ENCODE data around the gene NT5DC4. TPM values are rescaled to one million over a fixed set of nuclear protein-coding genes. Genes with fewer than 3 reads are reported as not detected.
"Not testable (repeated sequence)": the region's sequence is repeated elsewhere in the genome, so short reads cannot be mapped to it uniquely, and the experiment has no call there.

NT5DC4 gene
- polyA plus RNA-seq, 3 donors, result 0.18 to 1.4 (median 0.37) TPM

DNA sequence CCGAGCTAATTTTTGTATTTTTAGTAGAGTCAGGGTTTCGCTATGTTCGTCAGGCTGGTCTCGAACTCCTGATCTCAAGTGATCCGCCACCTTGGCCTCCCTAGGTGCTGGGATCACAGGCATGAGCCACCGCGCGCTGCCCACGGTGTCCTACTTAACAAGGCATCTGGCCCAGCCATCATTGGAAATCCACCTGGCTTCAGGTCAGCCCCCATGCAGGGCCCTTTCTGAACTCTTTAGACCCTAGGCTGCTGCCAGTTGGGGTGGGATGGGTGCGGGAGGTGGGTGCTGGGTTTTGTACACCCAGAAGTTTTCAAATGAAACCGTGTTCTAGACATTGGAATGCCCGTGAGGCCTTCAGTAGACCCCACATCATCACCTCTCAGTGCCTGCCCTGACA lies 26.6 kb upstream of the NT5DC4 start:
- DNase-seq (ENCODE audit: extremely low read depth in 1 of 11, low read depth in 9 of 11, low spot score in 4 of 11), result no peak

DNA sequence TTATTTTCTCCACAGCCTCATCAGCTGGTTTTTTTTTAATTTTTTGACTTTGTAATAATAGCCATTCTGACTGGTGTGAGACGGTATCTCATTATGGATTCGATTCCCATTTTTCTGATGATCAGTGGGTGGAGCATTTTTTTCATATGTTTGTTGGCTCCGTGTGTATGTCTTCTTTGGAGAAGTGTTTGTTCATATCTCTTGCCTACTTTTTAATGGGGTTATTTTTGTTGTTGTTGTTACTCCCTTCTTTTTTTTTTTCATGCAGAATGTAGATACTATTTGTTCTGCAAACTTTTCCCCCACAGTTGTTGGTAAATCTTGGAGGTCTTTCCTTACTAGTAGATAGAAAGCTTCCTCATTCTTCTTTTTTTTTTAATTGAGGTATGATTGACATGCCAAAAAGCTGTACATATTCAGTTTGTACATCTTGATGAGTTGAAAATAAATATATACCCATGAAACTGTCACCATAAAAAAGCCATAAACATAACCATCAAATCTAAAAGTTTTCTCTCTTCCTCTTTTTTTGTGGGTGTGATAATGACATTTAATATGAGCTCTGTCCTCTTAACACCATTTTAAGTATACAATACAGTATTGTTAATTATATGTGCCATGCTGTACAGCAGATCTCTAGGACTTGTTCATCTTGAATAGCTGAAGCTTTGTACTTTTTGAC lies 21.8 kb upstream of the NT5DC4 start:
- no peak for DNase-seq (ENCODE audit: extremely low read depth in 1 of 11, low read depth in 9 of 11, low spot score in 4 of 11)

DNA sequence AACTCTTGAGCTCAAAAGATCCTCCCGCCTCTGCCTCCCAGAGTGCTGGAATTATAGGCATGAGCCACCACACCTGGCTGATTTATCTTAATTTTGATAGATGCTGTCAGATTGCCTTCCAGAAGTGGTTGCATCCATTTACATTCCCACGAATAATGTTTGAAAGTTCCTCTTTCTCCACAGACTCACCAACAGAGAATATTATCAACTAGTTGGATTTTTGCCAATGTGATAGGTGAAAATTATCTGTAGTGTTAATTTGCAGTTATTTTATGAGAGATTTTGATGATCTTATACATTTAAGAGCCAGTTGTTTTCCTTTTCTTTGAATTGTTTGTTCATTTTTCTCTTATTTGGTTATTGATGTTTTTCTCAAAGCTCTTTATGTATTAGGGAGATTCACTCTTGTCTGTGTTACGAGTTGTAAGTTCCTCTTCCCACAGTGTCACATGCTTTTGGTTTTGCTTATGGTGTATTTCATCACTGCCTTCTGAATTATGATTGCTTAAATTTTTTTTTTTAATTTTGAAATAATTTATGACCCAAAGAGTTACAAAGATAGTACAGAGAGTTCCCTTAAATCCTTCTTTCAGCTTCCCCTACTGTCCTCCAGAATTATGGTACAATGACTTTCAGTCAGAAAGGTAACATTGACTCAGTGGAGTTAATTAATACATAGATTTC lies 20.7 kb upstream of the NT5DC4 start:
- DNase-seq (ENCODE audit: extremely low read depth in 1 of 11, low read depth in 9 of 11, low spot score in 4 of 11), result no peak

DNA sequence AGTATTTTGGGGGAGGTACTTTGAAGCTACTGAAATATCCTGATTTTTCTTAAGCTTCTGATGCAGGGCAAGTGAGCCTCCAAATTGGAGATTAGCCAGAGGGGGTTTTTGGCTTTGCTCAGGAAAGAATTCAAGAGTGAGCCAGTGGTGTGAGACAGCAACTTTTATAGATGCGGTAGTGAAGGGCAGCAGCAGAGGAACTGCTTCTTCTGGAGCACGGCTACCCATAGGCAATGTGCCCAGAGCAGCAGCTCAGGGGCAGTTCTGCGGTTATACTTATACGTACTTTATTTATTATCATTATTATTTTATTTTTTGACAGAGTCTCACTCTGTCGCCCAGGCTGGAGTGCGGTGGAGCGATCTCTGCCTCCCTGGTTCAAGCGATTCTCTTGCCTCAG lies 19.8 kb upstream of the NT5DC4 start:
- no peak for DNase-seq (ENCODE audit: extremely low read depth in 1 of 11, low read depth in 9 of 11, low spot score in 4 of 11)

DNA sequence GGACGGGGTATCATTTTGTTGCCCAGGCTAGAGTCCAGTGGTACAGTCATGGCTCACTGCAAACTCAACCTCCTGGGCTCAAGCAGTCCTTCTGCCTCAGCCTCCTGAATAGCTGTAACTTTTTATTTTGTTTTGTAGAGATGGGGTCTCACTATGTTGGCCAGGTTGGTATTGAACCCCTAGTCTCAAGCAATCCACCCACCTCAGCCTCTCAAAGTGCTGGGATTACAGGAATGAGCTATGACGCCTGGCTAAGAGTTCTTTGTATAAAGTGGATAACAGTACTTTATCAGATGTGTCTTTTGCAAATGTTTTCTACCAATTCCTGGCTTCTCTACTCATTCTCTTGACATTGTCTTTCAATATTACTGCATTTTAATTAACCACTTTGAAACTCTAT lies 17.1 kb upstream of the NT5DC4 start:
- DNase-seq (ENCODE audit: extremely low read depth in 1 of 11, low read depth in 9 of 11, low spot score in 4 of 11), result no peak

DNA sequence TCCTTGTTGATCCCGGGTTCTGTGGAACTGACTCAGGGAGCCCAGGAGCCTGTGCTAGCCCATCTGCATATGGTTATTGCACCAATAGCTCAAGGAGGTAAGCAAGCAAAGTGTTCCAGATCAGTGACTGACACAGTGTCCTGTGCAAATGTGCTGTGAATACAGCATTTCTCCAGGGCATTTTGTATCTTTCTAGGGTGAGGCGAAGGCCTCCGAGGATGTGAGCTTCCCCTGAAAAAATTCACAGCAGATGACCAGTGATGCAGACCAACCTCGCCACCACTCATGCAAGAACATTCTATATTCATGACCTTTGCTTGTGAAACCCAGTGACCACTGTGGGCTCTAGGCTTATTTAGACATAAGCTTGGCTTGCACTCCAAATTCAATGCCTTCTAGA lies 15.2 kb upstream of the NT5DC4 start:
- DNase-seq (ENCODE audit: extremely low read depth in 1 of 11, low read depth in 9 of 11, low spot score in 4 of 11), result no peak

DNA sequence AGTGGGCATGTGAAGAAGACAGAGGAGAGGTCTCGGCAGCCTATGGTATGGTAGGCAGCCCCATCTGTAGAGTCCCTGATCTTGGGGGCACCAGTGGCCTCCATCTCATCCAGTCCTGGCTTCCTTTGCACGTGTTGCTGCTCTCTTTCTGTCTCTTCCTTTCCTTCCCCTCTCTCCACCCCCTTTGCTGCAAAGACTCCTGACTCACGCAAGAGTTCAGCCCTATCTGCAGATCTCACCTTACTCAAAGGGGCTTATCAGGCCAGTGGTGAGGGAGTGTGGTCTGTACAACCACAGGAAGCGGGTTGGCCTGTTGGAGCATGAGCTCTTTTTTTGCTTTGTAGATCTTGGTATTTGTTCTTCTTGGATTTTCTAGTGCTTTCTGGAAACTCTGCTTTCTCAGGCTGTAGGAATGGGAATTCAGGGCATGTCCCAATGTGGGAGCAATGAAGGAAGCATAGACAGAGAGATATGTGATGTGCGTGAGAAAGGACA lies 14.6 kb upstream of the NT5DC4 start:
- no peak for DNase-seq (ENCODE audit: extremely low read depth in 1 of 11, low read depth in 9 of 11, low spot score in 4 of 11)

DNA sequence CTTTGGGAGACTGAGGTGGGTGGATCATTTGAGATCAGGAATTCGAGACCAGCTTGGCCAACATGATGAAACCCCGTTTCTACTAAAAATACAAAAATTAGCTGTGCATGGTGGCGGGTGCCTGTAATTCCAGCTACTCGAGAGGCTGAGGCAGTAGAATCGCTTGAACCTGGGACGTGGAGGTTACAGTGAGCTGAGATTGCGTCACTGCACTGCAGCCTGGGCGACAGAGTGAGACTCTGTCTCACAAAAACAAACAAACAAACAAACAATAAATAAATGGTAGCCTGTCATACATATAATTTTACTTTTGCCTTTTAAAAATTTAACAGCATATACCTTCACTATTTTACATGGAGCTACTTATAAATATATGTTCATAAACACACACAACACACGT lies 13.9 kb upstream of the NT5DC4 start:
- DNase-seq (ENCODE audit: extremely low read depth in 1 of 11, low read depth in 9 of 11, low spot score in 4 of 11), result not testable (repeated sequence)

DNA sequence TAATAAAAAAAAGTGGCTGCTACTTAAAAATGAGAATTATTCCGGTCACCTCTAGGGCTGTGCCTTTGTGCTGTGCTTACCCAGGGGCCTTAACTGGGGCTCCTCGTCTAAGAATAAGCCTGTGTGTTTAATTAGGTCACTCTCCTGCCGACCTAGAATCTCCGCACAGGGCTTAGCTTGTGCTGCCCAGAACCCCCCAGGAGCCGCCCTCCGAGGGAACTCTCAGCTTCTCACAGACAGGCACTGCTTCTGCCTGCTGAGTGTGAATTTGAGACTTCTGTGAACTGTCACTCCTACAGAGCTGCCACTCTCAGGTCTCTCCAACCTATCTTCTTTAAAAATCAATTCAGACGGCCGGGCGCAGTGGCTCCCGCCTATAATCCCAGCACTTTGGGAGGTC lies 11.9 kb upstream of the NT5DC4 start:
- no peak for DNase-seq (ENCODE audit: extremely low read depth in 1 of 11, low read depth in 9 of 11, low spot score in 4 of 11)

DNA sequence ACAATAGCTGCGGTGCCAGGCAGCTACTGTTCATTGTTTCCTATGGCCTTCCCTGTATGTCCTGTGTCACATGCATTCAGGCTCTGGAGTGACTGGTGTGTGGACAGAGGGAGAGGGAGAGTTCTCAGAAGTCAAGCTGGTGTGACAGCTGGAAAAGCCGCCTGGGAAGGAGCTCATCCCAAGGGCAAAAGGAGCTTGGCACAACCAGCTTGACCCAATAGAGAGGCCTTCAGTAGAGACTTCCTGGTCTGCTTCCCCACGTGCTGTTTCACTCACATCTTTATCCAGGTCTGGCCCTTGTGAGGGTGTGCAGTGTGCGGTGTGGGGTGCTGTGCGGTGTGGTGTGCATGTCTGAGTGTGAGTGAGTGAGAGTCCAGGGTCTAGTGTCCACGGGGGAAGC lies 11.1 kb upstream of the NT5DC4 start:
- no peak for DNase-seq (ENCODE audit: extremely low read depth in 1 of 11, low read depth in 9 of 11, low spot score in 4 of 11)

DNA sequence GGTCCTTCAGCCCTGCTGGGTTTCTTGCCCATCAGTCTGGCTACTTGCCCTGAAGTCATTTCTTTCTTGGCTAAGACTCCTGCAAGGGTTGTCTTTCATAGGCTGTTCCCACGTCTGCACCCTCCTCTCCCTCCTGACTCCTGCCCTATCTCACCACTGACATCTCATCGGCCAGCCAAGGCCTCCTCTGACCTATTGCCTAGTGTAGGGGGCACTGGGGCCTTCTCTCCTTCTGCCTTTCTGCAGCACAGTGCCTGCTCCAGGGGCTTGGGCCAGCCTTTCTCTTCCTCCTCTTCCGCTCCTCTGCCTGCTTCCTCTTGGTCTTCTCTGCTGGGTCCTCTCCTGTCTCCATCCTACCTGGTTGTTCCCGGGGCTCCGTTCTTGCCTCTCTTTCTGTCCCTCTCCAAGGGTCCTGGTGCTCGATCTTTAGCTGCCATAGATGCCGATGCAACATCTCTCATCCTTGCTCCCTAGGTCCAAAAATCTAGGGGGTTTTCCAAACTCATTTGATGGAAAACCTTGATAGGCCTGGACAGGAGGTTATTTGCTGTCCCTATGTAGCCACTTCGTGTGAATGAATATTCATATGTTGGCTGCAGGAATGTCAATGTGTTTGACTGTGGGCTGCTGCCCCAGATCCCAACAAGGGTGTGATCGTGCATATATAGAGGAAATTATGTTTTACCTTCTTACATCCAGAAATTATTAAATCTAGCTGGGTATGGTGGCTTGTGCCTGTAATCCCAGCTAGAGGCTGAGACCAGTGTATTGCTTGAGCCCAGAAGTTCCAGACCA lies 9.7 kb upstream of the NT5DC4 start:
- no peak for DNase-seq (ENCODE audit: extremely low read depth in 1 of 11, low read depth in 9 of 11, low spot score in 4 of 11)

DNA sequence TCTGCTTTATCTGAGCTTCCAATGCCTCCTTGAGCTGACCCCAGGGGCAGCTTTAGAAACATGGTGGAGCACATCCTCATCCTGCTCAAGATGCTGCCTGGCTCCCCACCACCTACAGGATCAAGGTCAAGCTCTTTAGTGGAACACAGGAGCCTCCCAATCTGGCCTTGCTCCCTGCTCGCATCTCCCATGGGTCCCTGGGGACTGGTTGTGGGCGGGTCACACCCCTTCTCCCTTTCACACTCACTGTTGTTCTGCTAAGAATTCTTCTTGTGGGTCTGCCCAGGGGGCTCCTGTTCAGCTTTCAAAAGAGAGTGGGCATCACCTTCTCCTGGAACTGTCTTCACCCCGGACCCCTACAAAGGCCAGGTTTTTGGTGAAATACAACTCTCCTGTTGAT lies 8.4 kb upstream of the NT5DC4 start:
- DNase-seq (ENCODE audit: extremely low read depth in 1 of 11, low read depth in 9 of 11, low spot score in 4 of 11), result no peak

DNA sequence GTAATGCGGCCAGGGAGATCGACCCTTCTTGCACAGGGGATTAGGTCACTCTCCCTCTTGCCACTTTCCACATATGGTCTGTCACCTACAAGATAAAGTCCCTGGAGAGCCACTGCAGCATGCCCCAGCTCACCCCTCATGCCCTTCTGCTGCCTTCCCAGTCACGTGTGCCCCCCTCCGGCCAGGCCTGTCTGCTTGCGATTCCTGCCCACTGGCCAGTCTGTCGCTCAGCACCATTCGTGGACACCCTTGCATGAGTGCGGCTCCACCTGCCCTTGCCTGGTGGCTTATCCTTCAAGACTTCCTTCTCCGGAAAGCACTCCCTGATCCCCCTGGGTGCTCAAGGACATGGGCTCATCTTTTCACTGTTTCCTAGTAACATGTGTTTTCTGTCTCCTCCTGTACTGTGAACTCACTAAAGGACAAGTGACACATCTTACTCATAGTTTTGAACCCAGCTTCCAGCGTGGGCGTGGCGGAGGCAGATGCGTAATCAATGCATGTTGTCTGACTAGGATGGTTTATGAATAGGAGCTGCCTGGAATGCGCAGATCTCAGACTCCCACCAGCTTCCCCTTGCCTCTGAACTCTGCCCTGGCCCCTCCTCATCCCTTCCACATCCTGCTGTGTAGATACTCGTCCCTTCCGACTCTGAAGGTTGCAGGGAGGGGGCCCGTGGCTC lies 7.8 kb upstream of the NT5DC4 start:
- no peak for DNase-seq (ENCODE audit: extremely low read depth in 1 of 11, low read depth in 9 of 11, low spot score in 4 of 11)

DNA sequence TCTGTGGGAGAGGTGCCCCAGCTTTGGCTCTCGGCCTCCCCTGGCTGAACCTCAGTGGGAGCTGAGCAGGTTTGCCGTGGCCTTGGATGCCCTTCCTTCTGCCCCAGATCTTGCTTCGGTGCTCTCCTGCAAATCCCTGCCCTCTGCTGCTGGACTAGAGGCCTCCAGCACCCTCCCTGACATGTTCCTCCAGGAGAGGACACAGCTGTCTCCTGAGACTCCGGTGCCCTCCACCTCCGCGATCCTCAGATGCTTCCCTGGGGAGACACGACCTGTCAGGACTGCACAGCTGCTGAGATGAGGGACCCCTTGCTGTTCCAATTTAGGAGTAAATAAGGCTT lies 7.3 kb upstream of the NT5DC4 start:
- DNase-seq (ENCODE audit: extremely low read depth in 1 of 11, low read depth in 9 of 11, low spot score in 4 of 11), result no peak

DNA sequence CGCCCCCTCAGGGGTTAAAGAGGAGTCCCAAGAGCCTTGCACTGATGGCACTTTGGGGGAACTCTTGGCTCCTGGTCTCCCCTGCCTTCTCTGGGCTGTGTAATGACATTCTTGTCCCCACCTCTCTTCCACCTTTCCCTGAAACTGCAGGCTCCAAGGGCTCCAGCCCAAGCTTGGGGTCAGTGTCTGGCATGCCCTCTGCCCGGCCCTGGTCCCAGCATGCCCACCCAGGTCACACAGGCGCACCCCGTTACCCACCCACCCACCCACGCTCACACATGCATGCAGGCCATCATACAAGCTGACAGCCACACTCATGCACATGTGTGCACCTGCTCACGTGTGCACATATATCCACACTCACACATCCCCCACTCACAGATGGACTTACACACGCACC lies 6.9 kb upstream of the NT5DC4 start:
- no peak for DNase-seq (ENCODE audit: extremely low read depth in 1 of 11, low read depth in 9 of 11, low spot score in 4 of 11)

DNA sequence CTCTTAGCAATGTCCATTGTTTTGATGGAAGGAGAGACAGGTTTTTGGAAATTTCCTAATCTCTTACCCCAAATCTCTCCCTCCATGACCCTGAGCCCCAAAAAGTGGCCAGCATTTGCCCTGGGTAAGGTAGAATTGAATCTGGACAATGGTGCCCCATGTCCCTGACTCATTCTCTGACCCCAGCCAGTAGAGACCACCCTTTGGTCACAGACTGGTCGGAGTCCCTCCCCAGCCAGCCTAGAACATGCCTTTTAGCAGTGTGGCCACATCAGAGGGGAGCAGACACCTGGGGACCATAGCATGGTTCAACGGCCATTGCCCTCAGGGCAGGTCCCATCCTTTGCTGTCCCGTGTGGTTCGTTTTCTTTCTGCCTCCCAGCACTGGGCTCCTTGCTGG lies 6.5 kb upstream of the NT5DC4 start:
- DNase-seq (ENCODE audit: extremely low read depth in 1 of 11, low read depth in 9 of 11, low spot score in 4 of 11), result no peak

DNA sequence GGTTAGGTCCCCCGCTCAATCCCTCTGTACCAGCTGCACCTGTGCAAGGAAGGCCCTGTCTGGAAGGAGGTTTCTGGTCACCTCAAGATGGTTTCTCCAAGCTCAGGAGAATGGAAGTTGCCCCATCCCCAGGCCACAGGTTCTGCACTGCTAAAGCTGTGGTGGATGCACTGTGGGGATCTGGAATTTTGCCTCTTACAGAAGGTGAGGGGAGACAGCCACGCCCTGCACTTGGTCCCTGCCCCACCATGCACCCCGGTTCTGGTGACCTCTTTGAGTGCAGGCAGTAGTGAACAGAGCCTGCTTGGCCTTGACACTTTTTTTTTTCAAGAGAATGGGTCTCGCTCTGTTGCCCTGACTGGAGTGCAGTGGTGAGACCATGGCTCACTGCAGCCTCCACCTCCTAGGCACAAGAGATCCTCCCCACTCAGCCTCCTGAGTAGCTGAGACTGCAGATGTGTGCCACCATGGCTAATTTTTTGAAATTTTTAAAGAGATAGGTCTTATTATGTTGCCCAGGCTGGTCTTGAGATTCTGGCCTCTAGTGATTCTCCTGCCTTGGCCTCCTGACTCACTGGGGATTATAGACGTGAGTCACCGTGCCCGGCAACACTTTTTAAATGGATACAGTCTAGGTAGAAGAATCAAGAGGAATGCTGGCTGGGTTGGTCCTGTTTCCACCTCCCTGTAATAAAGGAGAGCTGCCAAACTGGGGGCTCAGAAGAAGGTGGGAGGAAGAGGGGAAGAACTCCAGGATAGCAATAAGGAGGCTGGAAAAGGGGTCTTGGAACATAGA lies 5.8 kb upstream of the NT5DC4 start:
- DNase-seq (ENCODE audit: extremely low read depth in 1 of 11, low read depth in 9 of 11, low spot score in 4 of 11), result no peak

DNA sequence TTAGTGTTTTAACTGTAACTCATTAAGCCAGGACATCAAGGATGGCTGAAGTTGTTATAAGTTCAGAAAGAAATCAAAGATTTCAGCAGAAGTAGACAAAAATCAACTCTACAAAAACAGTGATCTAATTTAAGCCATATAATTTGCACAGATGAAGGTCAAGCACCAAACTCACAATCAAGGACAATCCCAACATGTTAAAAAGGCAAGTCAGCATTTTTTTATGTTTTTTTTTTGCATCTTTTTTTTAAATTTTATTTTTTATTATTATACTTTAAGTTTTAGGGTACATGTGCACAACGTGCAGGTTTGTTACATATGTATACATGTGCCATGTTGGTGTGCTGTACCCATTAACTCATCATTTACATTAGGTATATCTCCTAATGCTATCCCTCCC lies 4.7 kb upstream of the NT5DC4 start:
- not testable (repeated sequence) for DNase-seq (ENCODE audit: extremely low read depth in 1 of 11, low read depth in 9 of 11, low spot score in 4 of 11)

DNA sequence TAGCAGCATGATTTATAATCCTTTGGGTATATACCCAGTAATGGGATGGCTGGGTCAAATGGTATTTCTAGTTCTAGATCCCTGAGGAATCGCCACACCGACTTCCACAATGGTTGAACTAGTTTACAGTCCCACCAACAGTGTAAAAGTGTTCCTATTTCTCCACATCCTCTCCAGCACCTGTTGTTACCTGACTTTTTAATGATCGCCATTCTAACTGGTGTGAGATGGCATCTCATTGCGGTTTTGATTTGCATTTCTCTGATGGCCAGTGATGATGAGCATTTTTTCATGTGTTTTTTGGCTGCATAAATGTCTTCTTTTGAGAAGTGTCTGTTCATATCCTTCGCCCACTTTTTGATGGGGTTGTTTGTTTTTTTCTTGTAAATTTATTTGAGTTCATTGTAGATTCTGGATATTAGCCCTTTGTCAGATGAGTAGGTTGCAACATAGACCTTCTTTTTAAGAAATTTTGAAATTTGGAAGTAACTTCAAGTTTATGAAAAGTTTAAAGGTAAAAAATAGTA lies 3.9 kb upstream of the NT5DC4 start:
- DNase-seq (ENCODE audit: extremely low read depth in 1 of 11, low read depth in 9 of 11, low spot score in 4 of 11), result not testable (repeated sequence)

Measured in renal cortex interstitium (tissue), 11 donors.